Measurements from ENCODE around the gene TMED6. TPM values are rescaled to one million over a fixed set of nuclear protein-coding genes. Genes with fewer than 3 reads are reported as not detected.

Gene TMED6
- total RNA-seq, 1 experiment from 2014 or later, result 2.4 TPM

DNA sequence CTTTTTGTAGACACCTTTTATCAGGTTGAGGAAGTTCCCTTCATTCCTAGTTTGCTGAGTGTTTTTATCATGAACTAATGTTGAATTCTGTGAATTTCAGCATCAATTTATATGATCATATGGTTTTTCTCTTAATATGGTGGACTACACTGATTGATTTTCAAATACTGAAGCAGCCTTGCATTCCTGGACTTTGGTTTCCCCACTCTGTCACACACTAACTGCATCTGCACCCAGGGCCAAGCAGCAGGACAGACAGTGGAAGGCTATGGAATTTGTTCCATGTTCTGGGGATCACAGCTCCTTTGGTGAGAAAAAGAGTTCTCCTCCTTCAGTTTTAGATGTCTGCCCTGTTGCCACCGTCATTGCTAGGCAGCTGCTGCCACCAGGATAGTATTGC, 26.4 kb upstream of the TMED6 start:
- Histone ChIP-seq H3K27me3 (replicated peaks; ENCODE audit: control insufficient read depth, insufficient read depth, low read length) (no peaks in the 10 kb centered on the region), H3K4me1 (peaks cover 13% of the 10 kb centered on the region), H3K4me3 (ENCODE audit: low read depth, low read length) (no peak overlapping the region), H3K9me3 (no peaks in the 10 kb centered on the region), H3K36me3 (ENCODE audit: control insufficient read depth, insufficient read depth, low read length) (peaks cover 5% of the 10 kb centered on the region; the same call in 1 of the 2 replicates)
- H3K27ac Mint-ChIP-seq (ENCODE audit: unreplicated experiment), result peak overlapping the region; percentile 15
- H3K4me1 Mint-ChIP-seq (ENCODE audit: low read depth, unreplicated experiment), result peaks cover 12% of the 10 kb centered on the region
- ChIA-PET POLR2A (interaction anchor here (0.6 kb wide), 2 partner anchors 31 to 275 kb away, joined by 4 to 5 read pairs; no protein-coding TSS in a partner anchor), CTCF (no interaction called here)
- no peaks in the 10 kb centered on the region for H3K27me3 Mint-ChIP-seq (ENCODE audit: insufficient read depth, unreplicated experiment)
- no TSS peak for BruUV-seq (replicated peaks)
- no peak overlapping the region for H3K4me3 Mint-ChIP-seq (ENCODE audit: unreplicated experiment)
- TF ChIP-seq, protein P1, sequence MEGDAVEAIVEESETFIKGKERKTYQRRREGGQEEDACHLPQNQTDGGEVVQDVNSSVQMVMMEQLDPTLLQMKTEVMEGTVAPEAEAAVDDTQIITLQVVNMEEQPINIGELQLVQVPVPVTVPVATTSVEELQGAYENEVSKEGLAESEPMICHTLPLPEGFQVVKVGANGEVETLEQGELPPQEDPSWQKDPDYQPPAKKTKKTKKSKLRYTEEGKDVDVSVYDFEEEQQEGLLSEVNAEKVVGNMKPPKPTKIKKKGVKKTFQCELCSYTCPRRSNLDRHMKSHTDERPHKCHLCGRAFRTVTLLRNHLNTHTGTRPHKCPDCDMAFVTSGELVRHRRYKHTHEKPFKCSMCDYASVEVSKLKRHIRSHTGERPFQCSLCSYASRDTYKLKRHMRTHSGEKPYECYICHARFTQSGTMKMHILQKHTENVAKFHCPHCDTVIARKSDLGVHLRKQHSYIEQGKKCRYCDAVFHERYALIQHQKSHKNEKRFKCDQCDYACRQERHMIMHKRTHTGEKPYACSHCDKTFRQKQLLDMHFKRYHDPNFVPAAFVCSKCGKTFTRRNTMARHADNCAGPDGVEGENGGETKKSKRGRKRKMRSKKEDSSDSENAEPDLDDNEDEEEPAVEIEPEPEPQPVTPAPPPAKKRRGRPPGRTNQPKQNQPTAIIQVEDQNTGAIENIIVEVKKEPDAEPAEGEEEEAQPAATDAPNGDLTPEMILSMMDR (IDR thresholded peaks at IDR 0.05; ENCODE audit: insufficient read depth in 1 of 2, low read depth in 1 of 2, low read length in 1 of 2, severe bottlenecking in 1 of 2, unreplicated experiment in 1 of 2), result no peak
- intact Hi-C loops (cut with micrococcal nuclease; ENCODE audit: unreplicated experiment), result no loop called here
- DNase-seq, result no peak
- no peaks in the 10 kb centered on the region for H3K9me3 Mint-ChIP-seq (ENCODE audit: unreplicated experiment)
- peaks cover 63% of the 10 kb centered on the region for H3K36me3 Mint-ChIP-seq (ENCODE audit: insufficient read depth, unreplicated experiment)

DNA sequence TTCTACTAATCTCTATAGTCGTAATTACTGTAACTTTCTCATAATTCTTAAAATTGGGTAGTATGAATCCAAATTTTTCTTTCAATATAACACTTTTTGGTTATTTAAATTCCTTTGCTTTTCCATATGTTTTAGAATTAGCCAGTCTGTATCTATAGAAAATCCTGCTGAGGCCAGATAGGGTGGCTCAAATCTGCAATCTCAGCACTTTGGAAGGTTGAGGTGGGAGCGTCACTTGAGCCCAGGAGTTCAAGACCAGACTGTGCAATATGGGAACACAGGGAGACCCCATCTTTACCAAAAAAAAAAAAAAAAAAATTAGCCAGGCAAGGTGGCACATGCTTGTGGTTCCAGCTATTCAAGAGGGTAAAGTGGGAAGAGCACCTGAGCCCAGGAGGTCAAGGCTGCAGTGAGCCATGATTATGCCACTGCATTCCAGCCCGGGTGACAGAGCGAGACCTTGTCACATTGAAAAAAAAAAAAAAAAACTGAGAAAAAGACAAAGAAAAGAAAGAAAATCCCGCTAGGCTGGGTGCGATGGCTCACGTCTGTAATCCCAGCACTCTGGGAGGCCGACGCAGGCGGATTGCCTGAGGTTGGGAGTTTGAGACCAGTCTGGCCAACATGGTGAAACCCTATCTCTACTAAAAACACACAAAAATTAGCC, 24.9 kb upstream of the TMED6 start:
- DNase-seq, result peak in 1 of 2 experiments; percentile 14
- POLR2A ChIA-PET, result interaction anchor here (0.7 kb wide), 1 partner anchor 7 kb away, joined by 4 read pairs; no protein-coding TSS in a partner anchor
- Mint-ChIP-seq H3K27me3 (ENCODE audit: insufficient read depth, unreplicated experiment) (no peaks in the 10 kb centered on the region), H3K36me3 (ENCODE audit: insufficient read depth, unreplicated experiment) (peaks cover 60% of the 10 kb centered on the region), H3K9me3 (ENCODE audit: unreplicated experiment) (no peaks in the 10 kb centered on the region), H3K27ac (ENCODE audit: unreplicated experiment) (no peak overlapping the region), H3K4me3 (ENCODE audit: unreplicated experiment) (no peak overlapping the region), H3K4me1 (ENCODE audit: low read depth, unreplicated experiment) (peaks cover 7% of the 10 kb centered on the region)
- H3K4me3 ChIP-seq (ENCODE audit: low read depth, low read length), result no peak overlapping the region
- no peaks in the 10 kb centered on the region for H3K9me3 ChIP-seq
- peaks cover 2% of the 10 kb centered on the region; the same call in 1 of the 2 replicates for H3K36me3 ChIP-seq (ENCODE audit: control insufficient read depth, insufficient read depth, low read length)
- no TSS peak for BruUV-seq (replicated peaks)
- intact Hi-C loops (cut with micrococcal nuclease; ENCODE audit: unreplicated experiment), result no loop called here
- CTCF ChIA-PET, result interaction anchor here (0.9 kb wide), 1 partner anchor 26 kb away, joined by 3 read pairs; no protein-coding TSS in a partner anchor
- TF ChIP-seq, protein P1 (IDR thresholded peaks at IDR 0.05; ENCODE audit: insufficient read depth in 1 of 2, low read depth in 1 of 2, low read length in 1 of 2, severe bottlenecking in 1 of 2, unreplicated experiment in 1 of 2), result no peak
- H3K27me3 ChIP-seq (replicated peaks; ENCODE audit: control insufficient read depth, insufficient read depth, low read length), result no peaks in the 10 kb centered on the region
- H3K4me1 ChIP-seq, result peaks cover 16% of the 10 kb centered on the region

DNA sequence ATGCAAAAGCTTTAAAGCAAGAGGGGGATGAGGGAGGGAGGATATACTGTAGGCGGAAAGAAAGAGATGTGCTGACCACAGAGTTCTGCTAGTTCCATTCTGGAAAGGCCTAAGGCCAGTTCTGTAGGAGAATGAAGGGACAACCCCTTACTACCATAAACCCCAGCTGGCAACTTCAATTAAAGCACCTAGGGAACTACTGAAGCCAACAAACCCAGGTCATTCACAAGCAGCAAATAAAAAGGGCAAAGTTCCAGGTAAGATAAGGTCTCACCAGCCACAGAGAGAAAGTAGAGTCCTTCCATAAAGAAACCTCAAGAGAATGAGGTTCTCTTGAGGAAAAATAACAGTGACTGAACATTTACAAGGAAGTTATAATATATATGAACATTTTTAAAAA, 21.4 kb upstream of the TMED6 start:
- Mint-ChIP-seq H3K4me3 (ENCODE audit: unreplicated experiment) (no peak overlapping the region), H3K27ac (ENCODE audit: unreplicated experiment) (no peak overlapping the region), H3K27me3 (ENCODE audit: insufficient read depth, unreplicated experiment) (no peaks in the 10 kb centered on the region), H3K36me3 (ENCODE audit: insufficient read depth, unreplicated experiment) (peaks cover 62% of the 10 kb centered on the region), H3K9me3 (ENCODE audit: unreplicated experiment) (no peaks in the 10 kb centered on the region), H3K4me1 (ENCODE audit: low read depth, unreplicated experiment) (peaks cover 14% of the 10 kb centered on the region)
- intact Hi-C loops (cut with micrococcal nuclease; ENCODE audit: unreplicated experiment), result loop anchor here (5.0 kb wide), 1 partner anchor 36 kb away; the partner anchor contains the start of genes COG8 and NIP7
- Histone ChIP-seq H3K4me1 (peaks cover 16% of the 10 kb centered on the region), H3K27me3 (replicated peaks; ENCODE audit: control insufficient read depth, insufficient read depth, low read length) (no peaks in the 10 kb centered on the region), H3K36me3 (ENCODE audit: control insufficient read depth, insufficient read depth, low read length) (peaks cover 4% of the 10 kb centered on the region), H3K4me3 (ENCODE audit: low read depth, low read length) (no peak overlapping the region), H3K9me3 (no peaks in the 10 kb centered on the region)
- ChIA-PET CTCF (no interaction called here), POLR2A (no interaction called here)
- TF ChIP-seq, protein P1 (IDR thresholded peaks at IDR 0.05; ENCODE audit: insufficient read depth in 1 of 2, low read depth in 1 of 2, low read length in 1 of 2, severe bottlenecking in 1 of 2, unreplicated experiment in 1 of 2), result no peak
- peak; percentile 35 to 39 for DNase-seq
- no TSS peak for BruUV-seq (replicated peaks)
